OCI-LY3 (cell line): ENCODE data around the gene ESRRA.

Source experiments
- H2AFZ ChIP-seq: fragments of 200-600, 300-600 bp; shearing (Covaris generic); 2 replicates; pipeline ENCODE4 v1.6.0; 2014; ENCODE audit warnings: antibody characterized with exemption, low read depth, low read length
- H3K27ac ChIP-seq: fragments of 200-600, 300-600 bp; sonication (generic); 2 replicates; pipeline ENCODE4 v1.5.1; 2014; ENCODE audit warnings: mild to moderate bottlenecking, low read length, moderate library complexity, mixed read lengths
- H3K27me3 ChIP-seq: fragments of 200-600, 300-600 bp; sonication (generic); 2 replicates; pipeline ENCODE4 v1.6.1; 2014; ENCODE audit warnings: low read depth, low read length, mixed read lengths
- H3K36me3 ChIP-seq: fragments of 200-600, 300-600 bp; sonication (generic); replicated peaks from 2 replicates; pipeline ENCODE3; 2014; ENCODE audit warnings: low read depth, low read length, mixed read lengths
- H3K4me1 ChIP-seq: fragments of 300-600, 200-600 bp; sonication (generic); 2 replicates; pipeline ENCODE4 v1.6.1; 2014; ENCODE audit warnings: low read length, mixed read lengths
- H3K4me2 ChIP-seq: fragments of 200-600, 300-600 bp; sonication (generic); 2 replicates; pipeline ENCODE4 v1.6.1; 2014; ENCODE audit warnings: low read length, mixed read lengths
- H3K4me3 ChIP-seq: fragments of 300-600, 200-600 bp; sonication (generic); 2 replicates; pipeline ENCODE4 v1.5.1; 2014; ENCODE audit warnings: antibody characterized with exemption, mild to moderate bottlenecking, low read length, moderate library complexity
- H3K79me2 ChIP-seq: fragments of 300-600, 200-600 bp; shearing (Covaris generic); 2 replicates; pipeline ENCODE4 v1.6.1; 2014; ENCODE audit warnings: mild to moderate bottlenecking, low read length, mixed read lengths
- H3K9ac ChIP-seq: fragments of 300-600, 200-600 bp; shearing (Covaris generic); 2 replicates; pipeline ENCODE4 v1.6.0; 2014; ENCODE audit warnings: mild to moderate bottlenecking, low read length, moderate library complexity
- H3K9me3 ChIP-seq: fragments of 200-600, 300-600 bp; shearing (Covaris generic); 2 replicates; pipeline ENCODE4 v1.6.1; 2014; ENCODE audit warnings: low read length, mixed read lengths; ENCODE audit not compliant: insufficient read depth
- H4K20me1 ChIP-seq: fragments of 200-600, 300-600 bp; sonication (generic); 2 replicates; pipeline ENCODE4 v1.6.1; 2016; ENCODE audit warnings: low read length, mixed read lengths; ENCODE audit not compliant: insufficient read depth
- CTCF ChIP-seq: fragments of 200-600, 300-600 bp; sonication (generic); IDR thresholded peaks from 2 replicates; pipeline ENCODE4 v1.5.1; 2014; ENCODE audit warnings: antibody characterized with exemption, low read length, low read depth
- EZH2phosphoT487 ChIP-seq: fragments of 200-600 bp; shearing (Covaris generic); IDR thresholded peaks from 2 replicates; pipeline ENCODE4 v1.6.1; 2018; ENCODE audit warnings: antibody characterized with exemption, mixed run types, low read depth

Gene ESRRA

GRCh38 chr11:64287676-64288352 lies 17.5 kb upstream of the ESRRA start:
- Histone ChIP-seq H3K9me3 (no peaks in the 10 kb centered on the region), H3K27me3 (no peaks in the 10 kb centered on the region), H3K9ac (no peak overlapping the region), H3K27ac (no peak overlapping the region), H3K4me1 (peaks cover 12% of the 10 kb centered on the region), H2AFZ (no peak overlapping the region), H3K79me2 (peaks cover 10% of the 10 kb centered on the region; the same call in 1 of the 2 replicates), H4K20me1 (no peaks in the 10 kb centered on the region), H3K4me3 (no peak overlapping the region), H3K36me3 (peaks cover 4% of the 10 kb centered on the region), H3K4me2 (no peak overlapping the region)
- TF ChIP-seq EZH2phosphoT487, result no peak

GRCh38 chr11:64288353-64288750 lies 17.0 kb upstream of the ESRRA start:
- TF ChIP-seq CTCF, result no peak
- no peak for TF ChIP-seq EZH2phosphoT487
- Histone ChIP-seq H3K79me2 (peaks cover 6% of the 10 kb centered on the region; the same call in 1 of the 2 replicates), H3K9me3 (no peaks in the 10 kb centered on the region), H3K4me1 (peaks cover 12% of the 10 kb centered on the region), H3K27me3 (no peaks in the 10 kb centered on the region), H2AFZ (no peak overlapping the region), H3K4me2 (no peak overlapping the region), H3K27ac (no peak overlapping the region), H3K36me3 (peaks cover under 1% of the 10 kb centered on the region), H3K4me3 (no peak overlapping the region), H3K9ac (no peak overlapping the region), H4K20me1 (no peaks in the 10 kb centered on the region)

GRCh38 chr11:64289002-64289564 lies 16.2 kb upstream of the ESRRA start:
- Histone ChIP-seq H3K27me3 (no peaks in the 10 kb centered on the region), H4K20me1 (no peaks in the 10 kb centered on the region), H3K79me2 (peaks cover under 1% of the 10 kb centered on the region; the same call in 1 of the 2 replicates), H3K9me3 (no peaks in the 10 kb centered on the region), H3K4me2 (no peak overlapping the region), H3K27ac (no peak overlapping the region), H3K4me1 (peaks cover 8% of the 10 kb centered on the region), H3K9ac (no peak overlapping the region), H3K4me3 (no peak overlapping the region), H3K36me3 (no peaks in the 10 kb centered on the region), H2AFZ (no peak overlapping the region)
- TF ChIP-seq CTCF (no peak), EZH2phosphoT487 (no peak)

GRCh38 chr11:64290352-64291261 lies 14.7 kb upstream of the ESRRA start:
- Histone ChIP-seq H3K4me2 (no peak overlapping the region), H2AFZ (no peak overlapping the region), H3K4me3 (no peak overlapping the region), H3K9me3 (no peaks in the 10 kb centered on the region), H4K20me1 (no peaks in the 10 kb centered on the region), H3K27ac (no peak overlapping the region), H3K27me3 (peaks cover 9% of the 10 kb centered on the region; the same call in 1 of the 2 replicates), H3K79me2 (no peaks in the 10 kb centered on the region), H3K36me3 (no peaks in the 10 kb centered on the region), H3K9ac (no peak overlapping the region), H3K4me1 (peaks cover 8% of the 10 kb centered on the region)
- TF ChIP-seq EZH2phosphoT487 (no peak), CTCF (no peak)
